K562 (cell line): ENCODE results near the gene C1orf56. TPM values are rescaled to one million over a fixed set of nuclear protein-coding genes. Genes with fewer than 3 reads are reported as not detected.

Source experiments
- CREBBP ChIP-seq: IDR thresholded peaks from one replicate; pipeline ENCODE4 v1.6.1; 2012; ENCODE audit warnings: low read depth, mild to moderate bottlenecking, control low read depth, inconsistent platforms, low read length
- HBP1 ChIP-seq: fragments of 450-650 bp; formaldehyde crosslinking; IDR thresholded peaks from 2 replicates; pipeline ENCODE4 v1.4.0; 2022; ENCODE audit warnings: missing genetic modification characterization
- HOXB6 ChIP-seq: fragments of 250-450 bp; sonication (Bioruptor Pico); IDR thresholded peaks from 2 replicates; pipeline ENCODE4 v1.5.1; 2022; ENCODE audit warnings: mild to moderate bottlenecking, borderline replicate concordance
- MAFF ChIP-seq: IDR thresholded peaks from 2 replicates; pipeline ENCODE4 v1.6.1; 2012; ENCODE audit warnings: low read length, improper control_type of control experiment
- MITF ChIP-seq: IDR thresholded peaks from 2 replicates; pipeline ENCODE4 v1.6.1; 2014; ENCODE audit warnings: antibody characterized with exemption
- NFIX ChIP-seq: fragments of 250-450 bp; sonication (Bioruptor Pico); IDR thresholded peaks from 2 replicates; pipeline ENCODE4 v1.4.0; 2020; ENCODE audit warnings: low read depth, mild to moderate bottlenecking, moderate library complexity
- NONO ChIP-seq, 2 experiments: fragments of 200-400 bp in 1 of 2; fragments of 450-650 bp in 1 of 2; formaldehyde crosslinking in 1 of 2; IDR thresholded peaks; 2 replicates each; pipeline ENCODE4 v1.6.1; 2017; ENCODE audit warnings: low read depth in 2 of 2, mild to moderate bottlenecking in 2 of 2, moderate library complexity in 2 of 2, low read length in 1 of 2
- NR2F6 ChIP-seq: fragments of 450-650 bp; formaldehyde crosslinking; IDR thresholded peaks from 2 replicates; pipeline ENCODE4 v1.4.0; 2020; ENCODE audit warnings: mild to moderate bottlenecking
- POLR2H ChIP-seq: IDR thresholded peaks from 2 replicates; pipeline ENCODE4 v1.6.1; 2016; ENCODE audit warnings: missing genetic modification characterization, low read depth, mild to moderate bottlenecking, control low read depth, missing compliant biosample characterization, moderate library complexity
- PRMT5 ChIP-seq: sonication (generic); formaldehyde crosslinking; IDR thresholded peaks from 2 replicates; pipeline ENCODE4 v1.5.0; 2020; ENCODE audit warnings: missing genetic modification reagents
- RBFOX2 ChIP-seq: fragments of 200-400 bp; formaldehyde crosslinking; IDR thresholded peaks from 2 replicates; pipeline ENCODE4 v1.6.1; 2017; ENCODE audit warnings: low read depth, mild to moderate bottlenecking, low read length, moderate library complexity
- RHOXF2B ChIP-seq: fragments of 250-450 bp; sonication (Bioruptor Pico); conservative IDR thresholded peaks from 2 replicates; pipeline ENCODE4 v1.5.1; 2021
- SMARCA4 ChIP-seq: fragments of 450-650 bp; IDR thresholded peaks from 2 replicates; pipeline ENCODE4 v1.6.1; 2016
- SUPT5H ChIP-seq: fragments of 450-650 bp; IDR thresholded peaks from 2 replicates; pipeline ENCODE4 v1.6.1; 2016
- TSC22D4 ChIP-seq: fragments of 450-650 bp; IDR thresholded peaks from 2 replicates; pipeline ENCODE4 v1.6.1; 2016; ENCODE audit warnings: missing genetic modification characterization, missing biosample characterization, control low read depth
- YY1 ChIP-seq, 3 experiments: IDR thresholded peaks; 2 replicates each; pipeline ENCODE4 v1.6.1; 2011; ENCODE audit warnings: low read length in 2 of 3, mild to moderate bottlenecking in 2 of 3, moderate library complexity in 2 of 3, borderline replicate concordance in 1 of 3, control low read depth in 1 of 3, low read depth in 1 of 3; ENCODE audit not compliant: insufficient read depth in 3 of 3, insufficient replicate concordance in 2 of 3, control insufficient read depth in 1 of 3, insufficient read length in 1 of 3; ENCODE audit errors: extremely low read depth in 1 of 3
- ZBTB43 ChIP-seq: sonication (generic); formaldehyde crosslinking; IDR thresholded peaks from 2 replicates; pipeline ENCODE4 v1.8.0; 2023; ENCODE audit warnings: mild to moderate bottlenecking, missing genetic modification reagents
- ZNF174 ChIP-seq: fragments of 250-450 bp; sonication (Bioruptor Pico); IDR thresholded peaks from 2 replicates; pipeline ENCODE4 v1.4.0; 2020; ENCODE audit warnings: mild to moderate bottlenecking
- ZNF253 ChIP-seq: fragments of 250-450 bp; sonication (Bioruptor Pico); conservative IDR thresholded peaks from 2 replicates; pipeline ENCODE4 v1.6.1; 2021; ENCODE audit warnings: mild to moderate bottlenecking
- ZNF316 ChIP-seq: fragments of 450-650 bp; IDR thresholded peaks from 2 replicates; pipeline ENCODE4 v1.6.1; 2016
- polyA plus RNA-seq, 8 experiments: library from polyadenylated mRNA; depleted of rRNA in 4 of 8; stranded (reverse) in 5 of 8; unstranded in 3 of 8; fragments of >200 nt; fragmentation: Nextera tagmentation in 2 of 8; fragmentation: Illumina TruSeq in 1 of 8; extraction: Ambion mirVana in 2 of 8; extraction: Trizol in 1 of 8; gene quantifications; 2 replicates each; pipeline versions ENCODE4 v1.2.1 to v1.2.3, GENCODE V29; 2011 to 2014; ENCODE audit warnings: inconsistent platforms in 1 of 8, missing spikeins in 1 of 8
- total RNA-seq, 7 experiments: library from RNA; depleted of rRNA in 6 of 7; stranded (reverse); fragments of >200 nt in 6 of 7; fragmentation: Illumina TruSeq in 2 of 7; extraction: Trizol in 2 of 7; gene quantifications; 2 replicates each; pipeline versions ENCODE4 v1.2.1 to v1.2.3, GENCODE V29; 2011 to 2021; ENCODE audit warnings: low replicate concordance in 1 of 7
- TF ChIP-seq, protein P1 (sequence below): sonication (generic); IDR thresholded peaks from 2 replicates; pipeline ENCODE4 v1.6.1; 2016
- TF ChIP-seq, protein P2 (sequence below): fragments of 450-650 bp; IDR thresholded peaks from 2 replicates; pipeline ENCODE4 v1.7.0; 2016; ENCODE audit warnings: borderline replicate concordance

The C1orf56 gene
- total and polyA plus RNA-seq, 9 of the 15 experiments (the other 6 are each of a cell fraction or from before 2014, with no cell fraction given) = 0.18 to 15.7 (median 1.1) TPM

DNA sequence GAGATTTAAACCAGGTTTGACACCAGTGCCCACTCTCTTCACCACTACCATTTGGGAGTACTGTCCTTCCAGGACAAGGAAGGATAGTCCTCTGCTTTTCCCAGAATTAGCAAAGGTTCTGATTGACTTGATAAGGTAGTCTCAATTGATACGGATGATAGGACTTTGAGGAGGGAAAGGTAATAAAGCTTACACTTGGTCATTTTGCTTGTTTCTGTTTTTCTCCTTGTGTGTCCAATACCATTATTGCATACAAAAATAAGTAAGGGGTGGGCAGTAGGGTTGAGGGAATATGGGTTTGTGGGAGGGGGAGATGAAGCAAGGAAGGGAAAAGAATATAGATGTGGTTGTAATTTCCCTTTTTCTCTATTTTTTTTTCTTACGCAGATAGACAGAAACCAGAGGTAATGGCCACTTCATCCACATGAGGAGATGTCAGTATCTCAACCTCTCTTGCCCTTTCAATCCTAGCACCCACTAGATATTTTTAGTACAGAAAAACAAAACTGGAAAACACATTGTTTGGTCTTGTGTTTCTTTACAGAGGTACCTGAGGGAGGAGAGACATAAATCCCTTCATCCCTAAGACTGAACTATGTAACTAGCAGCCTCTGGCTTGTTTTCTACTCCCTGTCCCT, 2.6 kb downstream of the C1orf56 start (continued):
- no peak for TF ChIP-seq HOXB6 (CRISPR knock-in tag)
- no peak for TF ChIP-seq SMARCA4
- TF ChIP-seq POLR2H (tag) = peak; percentile 13; the same call in 1 of the 2 replicates
- no peak for TF ChIP-seq ZNF174
- TF ChIP-seq, protein P1, sequence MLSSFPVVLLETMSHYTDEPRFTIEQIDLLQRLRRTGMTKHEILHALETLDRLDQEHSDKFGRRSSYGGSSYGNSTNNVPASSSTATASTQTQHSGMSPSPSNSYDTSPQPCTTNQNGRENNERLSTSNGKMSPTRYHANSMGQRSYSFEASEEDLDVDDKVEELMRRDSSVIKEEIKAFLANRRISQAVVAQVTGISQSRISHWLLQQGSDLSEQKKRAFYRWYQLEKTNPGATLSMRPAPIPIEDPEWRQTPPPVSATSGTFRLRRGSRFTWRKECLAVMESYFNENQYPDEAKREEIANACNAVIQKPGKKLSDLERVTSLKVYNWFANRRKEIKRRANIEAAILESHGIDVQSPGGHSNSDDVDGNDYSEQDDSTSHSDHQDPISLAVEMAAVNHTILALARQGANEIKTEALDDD = no peak
- TF ChIP-seq, protein P2, sequence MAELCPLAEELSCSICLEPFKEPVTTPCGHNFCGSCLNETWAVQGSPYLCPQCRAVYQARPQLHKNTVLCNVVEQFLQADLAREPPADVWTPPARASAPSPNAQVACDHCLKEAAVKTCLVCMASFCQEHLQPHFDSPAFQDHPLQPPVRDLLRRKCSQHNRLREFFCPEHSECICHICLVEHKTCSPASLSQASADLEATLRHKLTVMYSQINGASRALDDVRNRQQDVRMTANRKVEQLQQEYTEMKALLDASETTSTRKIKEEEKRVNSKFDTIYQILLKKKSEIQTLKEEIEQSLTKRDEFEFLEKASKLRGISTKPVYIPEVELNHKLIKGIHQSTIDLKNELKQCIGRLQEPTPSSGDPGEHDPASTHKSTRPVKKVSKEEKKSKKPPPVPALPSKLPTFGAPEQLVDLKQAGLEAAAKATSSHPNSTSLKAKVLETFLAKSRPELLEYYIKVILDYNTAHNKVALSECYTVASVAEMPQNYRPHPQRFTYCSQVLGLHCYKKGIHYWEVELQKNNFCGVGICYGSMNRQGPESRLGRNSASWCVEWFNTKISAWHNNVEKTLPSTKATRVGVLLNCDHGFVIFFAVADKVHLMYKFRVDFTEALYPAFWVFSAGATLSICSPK = no peak
- TF ChIP-seq ZNF253 = no peak
- TF ChIP-seq ZNF316 = no peak
- TF ChIP-seq NONO (IDR thresholded peaks at IDR 0.05; ENCODE audit: low read depth in 2 of 2, low read length in 1 of 2) = no peak
- no peak for TF ChIP-seq MITF
- TF ChIP-seq HBP1 (CRISPR knock-in tag) = peak; percentile 26; the same call in 1 of the 2 replicates
- no peak for TF ChIP-seq TSC22D4 (tag)
- TF ChIP-seq RBFOX2 = 0 out of 2 replicates have a peak, but pooled peaks have one; percentile 22
- no peak for TF ChIP-seq NR2F6 (CRISPR knock-in tag)
- TF ChIP-seq RHOXF2B (CRISPR knock-in tag) = no peak
- TF ChIP-seq ZBTB43 (CRISPR knock-in tag) = no peak
- no peak for TF ChIP-seq NFIX (CRISPR knock-in tag)
- TF ChIP-seq CREBBP = no peak
- no peak for TF ChIP-seq MAFF
- TF ChIP-seq YY1 (IDR thresholded peaks at IDR 0.05; ENCODE audit: borderline replicate concordance in 1 of 3, control insufficient read depth in 1 of 3, extremely low read depth in 1 of 3, insufficient read depth in 3 of 3, insufficient read length in 1 of 3, insufficient replicate concordance in 2 of 3, low read depth in 1 of 3, low read length in 2 of 3) = no peak
- TF ChIP-seq PRMT5 (CRISPR knock-in tag) = no peak
- TF ChIP-seq SUPT5H = peak; percentile 74
